Ovary (tissue), 3 donors: ENCODE results near the gene KIF6.

Experiments used
- CTCF ChIP-seq, 3 donors: fragments of 450-650 bp in 2 of 3; fragments of 200-600 bp in 1 of 3; IDR thresholded peaks; one replicate each; pipeline versions ENCODE4 v1.5.1 to v1.8.0; 2016 to 2022; ENCODE audit warnings: antibody characterized with exemption in 3 of 3, mild to moderate bottlenecking in 1 of 3
- EP300 ChIP-seq: sonication (generic); formaldehyde crosslinking; IDR thresholded peaks from one replicate; pipeline ENCODE4 v1.6.1; 2017; ENCODE audit warnings: antibody characterized with exemption
- POLR2A ChIP-seq: fragments of 450-650 bp; IDR thresholded peaks from one replicate; pipeline ENCODE4 v1.6.1; 2017; ENCODE audit warnings: antibody characterized with exemption, mild to moderate bottlenecking, moderate library complexity
- donor health status: DM: no; HTN: no; CAD: no.

GRCh38 chr6:39417440-39417839 lies 307.8 kb downstream of the KIF6 start:
- no peak for TF ChIP-seq CTCF (IDR thresholded peaks at IDR 0.05)
- no peak for TF ChIP-seq POLR2A
- no peak for TF ChIP-seq EP300
